ENCODE results near the gene FLVCR1. TPM values are rescaled to one million over a fixed set of nuclear protein-coding genes. Genes with fewer than 3 reads are reported as not detected.

FLVCR1 gene
- total RNA-seq, 1 experiment from 2014 or later: 8.0 TPM

DNA sequence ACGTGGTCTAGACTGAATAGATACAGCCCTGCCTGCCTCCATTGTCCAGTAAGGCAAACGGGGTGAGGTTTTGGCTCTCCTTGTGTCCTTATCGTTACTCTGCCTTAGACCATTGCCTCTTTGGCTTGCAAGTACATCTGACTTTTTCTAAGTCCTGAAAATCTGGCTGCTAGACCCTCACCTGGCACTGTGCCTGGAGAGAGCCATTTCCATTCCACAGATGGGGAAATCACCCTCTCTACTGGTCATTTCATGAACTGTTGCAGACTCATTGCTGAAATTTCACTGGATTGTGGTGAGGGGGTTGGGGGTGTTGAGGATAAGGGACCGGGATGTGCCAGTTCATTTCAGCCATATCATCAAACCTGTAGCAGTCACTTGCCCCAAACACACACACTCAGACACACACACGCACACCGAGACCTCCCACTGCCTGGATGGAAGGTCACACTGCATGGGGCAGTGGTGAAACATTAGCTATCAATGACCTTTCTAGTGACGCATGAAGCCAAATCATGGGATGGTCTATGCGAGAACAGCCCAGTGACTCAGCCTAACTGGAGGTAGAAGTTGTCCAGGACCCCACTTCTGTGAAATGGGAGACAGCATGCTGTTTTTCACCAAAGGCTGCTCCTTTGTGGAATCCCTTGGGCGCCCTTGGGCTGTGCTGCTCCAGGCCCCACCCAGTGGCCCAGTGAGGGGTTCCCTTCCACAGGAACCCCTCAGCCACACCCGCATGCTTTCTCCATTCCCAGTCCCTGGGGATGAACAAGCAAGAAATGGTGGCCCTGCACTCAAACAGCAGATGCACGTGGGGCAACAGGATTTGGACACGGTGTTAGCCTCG lies 57.4 kb downstream of the FLVCR1 start:
- DNase-seq (ENCODE audit: low read depth): peak; percentile 27

- peak; percentile 75 for DNase-seq (ENCODE audit: low read depth)
These were observed 58.5 kb downstream of the FLVCR1 start for GRCh38 chr1:212916481-212917133.

DNA sequence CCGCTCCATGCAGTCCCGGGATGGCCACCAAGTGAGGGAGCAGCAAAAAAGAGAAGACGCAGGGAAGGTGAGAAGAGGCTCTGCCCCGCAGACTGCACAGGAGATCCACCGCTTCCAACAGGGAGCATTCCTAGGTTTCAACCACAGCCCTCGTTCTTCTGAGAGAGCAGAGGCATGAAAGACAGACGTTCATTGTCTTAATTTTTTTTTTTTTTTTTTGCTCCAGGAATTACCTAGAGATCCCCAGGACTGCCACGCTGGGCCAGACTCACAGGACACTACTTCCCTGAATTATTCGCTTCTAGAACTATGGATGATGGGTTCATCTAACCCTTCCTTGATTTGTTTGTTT lies 59.0 kb downstream of the FLVCR1 start:
- DNase-seq (ENCODE audit: low read depth): no peak

- no peak for DNase-seq (ENCODE audit: low read depth)
These were observed 59.8 kb downstream of the FLVCR1 start for GRCh38 chr1:212917858-212918257.

DNA sequence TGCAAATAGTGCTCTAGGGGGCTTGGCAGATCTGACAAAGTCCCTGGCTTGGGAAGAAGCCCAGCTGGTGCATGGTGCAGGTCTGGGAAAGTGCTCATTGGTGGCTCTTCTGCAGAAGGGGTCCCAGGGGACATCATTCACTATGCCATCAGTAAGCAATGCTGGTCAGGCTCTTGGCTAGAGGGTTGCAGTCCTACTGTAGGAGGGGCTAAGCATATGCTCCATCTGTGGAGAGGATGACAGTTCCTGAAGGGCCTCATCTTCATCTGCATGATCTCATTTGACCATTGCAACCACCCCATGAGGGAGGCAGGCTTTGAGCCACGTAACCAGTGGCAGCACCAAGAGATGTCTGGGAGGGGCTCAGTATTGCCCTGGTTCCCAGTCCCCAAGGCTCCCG lies 60.7 kb downstream of the FLVCR1 start:
- DNase-seq (ENCODE audit: low read depth): no peak

- no peak for DNase-seq (ENCODE audit: low read depth)
These were observed 62.2 kb downstream of the FLVCR1 start for GRCh38 chr1:212920246-212920645.

GRCh38 chr1:212920896-212921295 lies 62.8 kb downstream of the FLVCR1 start:
- DNase-seq (ENCODE audit: low read depth): peak; percentile 21

GRCh38 chr1:212922016-212922415 lies 63.9 kb downstream of the FLVCR1 start:
- DNase-seq (ENCODE audit: low read depth): no peak

- DNase-seq (ENCODE audit: low read depth): no peak
These were observed 68.3 kb downstream of the FLVCR1 start for GRCh38 chr1:212926372-212926771.

- no peak for DNase-seq (ENCODE audit: low read depth)
These were observed 70.5 kb downstream of the FLVCR1 start for GRCh38 chr1:212928323-212929291.

- no peak for DNase-seq (ENCODE audit: low read depth)
These were observed 73.1 kb downstream of the FLVCR1 start for GRCh38 chr1:212930986-212931678.

DNA sequence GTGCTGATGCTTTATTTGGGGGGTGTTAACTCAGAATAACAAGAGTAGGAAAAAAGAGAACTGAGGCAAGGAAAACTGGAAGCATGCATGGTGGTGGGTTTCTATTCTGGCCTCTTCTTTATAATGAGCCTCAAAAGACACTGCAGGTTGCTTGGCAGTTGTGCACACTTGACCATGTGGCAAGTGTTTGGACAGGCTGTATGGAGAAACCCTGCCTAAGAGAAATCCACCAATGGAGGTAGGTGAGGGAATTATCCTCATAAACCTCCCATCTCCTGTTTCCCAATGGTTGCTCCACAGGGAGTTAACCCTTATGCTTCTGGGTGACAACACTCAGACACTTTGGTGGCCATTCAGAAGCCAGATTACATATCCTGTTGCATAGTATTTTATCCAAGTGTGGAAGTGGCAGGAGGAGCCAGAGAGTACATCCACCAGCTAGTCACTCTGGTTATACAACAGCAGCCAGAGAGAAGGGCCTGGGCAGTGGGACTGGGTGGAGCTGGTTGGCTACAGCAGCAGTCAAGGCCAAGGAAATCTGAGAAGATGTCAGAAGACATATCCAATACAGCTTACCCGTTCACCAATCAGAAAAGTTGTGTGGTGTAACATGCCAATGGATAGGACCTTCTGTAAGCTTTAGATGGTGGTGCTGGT lies 75.9 kb downstream of the FLVCR1 start:
- DNase-seq (ENCODE audit: low read depth): no peak

DNA sequence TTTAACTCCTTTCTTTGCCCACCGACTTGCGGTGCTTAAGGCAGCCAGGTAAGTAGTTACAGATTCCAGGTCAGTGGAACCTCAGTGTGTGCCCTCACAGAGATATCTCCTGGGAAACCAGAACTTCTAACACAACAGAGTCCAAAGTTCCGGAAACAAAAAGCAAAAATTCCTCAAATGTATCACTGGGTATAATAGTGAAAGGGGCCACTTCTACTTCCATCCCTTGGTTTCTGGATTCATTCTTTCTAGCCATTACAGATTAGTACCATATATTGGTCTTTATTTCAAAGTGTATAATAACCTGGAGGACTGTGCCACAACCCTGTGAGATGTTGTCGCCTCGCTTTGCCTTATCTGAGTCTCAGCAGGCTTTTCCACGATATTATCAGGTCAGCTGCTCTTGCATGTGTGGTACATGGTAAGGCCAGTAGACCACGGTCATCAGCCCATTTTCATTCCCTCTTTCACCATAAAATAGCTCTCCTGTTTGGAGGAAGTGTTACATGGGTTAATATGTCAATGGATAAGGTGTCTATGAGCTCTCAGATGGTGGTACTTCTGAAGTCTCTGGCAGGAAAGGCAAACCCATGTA lies 77.4 kb downstream of the FLVCR1 start:
- DNase-seq (ENCODE audit: low read depth): no peak

DNA sequence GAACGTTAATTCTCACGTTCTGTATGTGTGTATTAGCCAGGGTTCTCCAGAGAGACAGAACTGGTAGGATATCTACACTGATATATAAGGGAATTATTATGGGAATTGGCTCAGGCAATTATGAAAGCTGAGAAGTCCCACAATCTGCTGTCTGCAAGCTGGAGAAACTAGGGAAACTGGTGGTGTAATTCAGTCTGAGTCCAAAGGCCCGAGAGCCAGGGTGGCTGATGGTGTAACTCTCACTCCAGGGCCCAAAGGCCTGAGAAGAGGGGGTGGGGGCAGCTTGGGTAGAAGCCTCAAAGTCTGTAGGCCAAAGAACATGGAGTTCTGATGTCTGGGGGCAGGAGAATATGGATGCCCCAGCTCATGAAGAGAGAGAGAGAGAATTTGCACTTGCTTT lies 79.0 kb downstream of the FLVCR1 start:
- no peak for DNase-seq (ENCODE audit: low read depth)

GRCh38 chr1:212938846-212939245 lies 80.8 kb downstream of the FLVCR1 start:
- no peak for DNase-seq (ENCODE audit: low read depth)

- no peak for DNase-seq (ENCODE audit: low read depth)
These were observed 83.4 kb downstream of the FLVCR1 start for GRCh38 chr1:212941452-212941851.

- no peak for DNase-seq (ENCODE audit: low read depth)
These were observed 84.8 kb downstream of the FLVCR1 start for GRCh38 chr1:212942679-212943392.

GRCh38 chr1:212943393-212943710 lies 85.3 kb downstream of the FLVCR1 start:
- no peak for DNase-seq (ENCODE audit: low read depth)

GRCh38 chr1:212944229-212944901 lies 86.3 kb downstream of the FLVCR1 start:
- DNase-seq (ENCODE audit: low read depth): no peak

DNA sequence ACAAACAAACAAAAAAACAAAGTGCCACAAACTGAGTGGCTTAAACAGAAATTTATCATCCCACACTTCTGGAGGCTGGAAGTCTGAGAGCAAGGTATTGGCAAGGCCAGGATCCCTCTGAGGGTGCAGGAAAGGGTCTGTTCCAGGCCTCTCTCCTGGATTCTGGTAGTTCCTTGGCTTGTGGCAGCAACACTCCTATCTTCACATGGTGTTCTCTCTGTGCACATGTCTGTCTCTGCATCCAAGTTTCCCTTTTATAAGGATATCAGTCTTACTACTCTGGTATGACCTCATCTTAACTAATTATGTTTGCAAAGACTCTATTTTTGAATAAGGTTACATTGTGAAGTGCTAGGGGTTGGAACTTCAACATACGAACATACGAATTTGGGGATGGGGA lies 87.0 kb downstream of the FLVCR1 start:
- DNase-seq (ENCODE audit: low read depth): no peak

All from Daoy (cell line).